Superior temporal gyrus (tissue), 1 donor: ENCODE data around the gene ZNF565.
"Not testable (repeated sequence)": the region's sequence is repeated elsewhere in the genome, so short reads cannot be mapped to it uniquely, and the experiment has no call there.

Source experiments
- DNase-seq: peaks from one replicate; pipeline ENCODE4 v3.0.0-alpha.2; 2016; ENCODE audit errors: extremely low spot score

Gene ZNF565

DNA sequence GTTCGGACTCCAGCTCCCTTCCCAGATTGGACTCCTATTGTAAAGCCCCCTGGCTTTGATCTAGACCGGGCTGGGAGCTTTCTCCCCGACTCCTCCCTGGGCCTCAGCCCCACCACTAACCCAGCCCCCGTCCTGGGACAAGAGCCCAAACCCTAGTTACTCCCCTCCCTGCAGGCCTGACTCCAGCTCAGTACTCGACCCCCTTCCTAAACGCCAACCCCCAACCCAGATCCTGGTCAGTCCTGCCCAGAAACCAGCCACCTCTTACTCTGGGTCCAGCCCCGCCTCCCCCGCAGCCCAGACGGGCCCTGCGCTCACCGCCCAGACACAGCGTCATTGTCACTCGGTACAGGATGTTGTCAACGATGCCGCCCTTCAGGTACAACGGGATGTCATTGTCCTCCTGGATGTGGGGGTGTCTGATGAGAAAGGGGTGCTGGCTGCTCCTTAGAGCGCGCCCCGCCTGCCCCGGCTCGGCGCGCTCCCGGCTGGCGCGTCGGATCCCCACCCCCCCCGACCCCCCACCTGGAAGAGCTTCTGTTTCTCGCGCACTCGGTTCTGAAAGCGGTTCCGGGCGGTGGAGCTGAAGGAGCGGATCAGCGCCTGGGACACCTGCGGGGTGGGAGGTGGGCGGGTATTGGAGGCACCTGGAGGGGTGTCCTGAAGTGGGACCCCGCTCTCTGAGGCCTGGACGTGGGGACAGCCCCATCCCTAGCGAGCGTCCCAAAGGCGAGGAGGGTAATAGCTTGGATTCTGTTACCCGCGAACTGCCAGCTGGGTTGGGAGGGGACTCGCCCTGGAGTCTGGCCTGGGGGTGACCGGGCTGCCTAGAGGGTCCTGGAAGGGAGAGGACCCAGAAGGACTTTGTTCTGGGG is 63.1 kb downstream of the ZNF565 start:
- peak; percentile 4 for DNase-seq

DNA sequence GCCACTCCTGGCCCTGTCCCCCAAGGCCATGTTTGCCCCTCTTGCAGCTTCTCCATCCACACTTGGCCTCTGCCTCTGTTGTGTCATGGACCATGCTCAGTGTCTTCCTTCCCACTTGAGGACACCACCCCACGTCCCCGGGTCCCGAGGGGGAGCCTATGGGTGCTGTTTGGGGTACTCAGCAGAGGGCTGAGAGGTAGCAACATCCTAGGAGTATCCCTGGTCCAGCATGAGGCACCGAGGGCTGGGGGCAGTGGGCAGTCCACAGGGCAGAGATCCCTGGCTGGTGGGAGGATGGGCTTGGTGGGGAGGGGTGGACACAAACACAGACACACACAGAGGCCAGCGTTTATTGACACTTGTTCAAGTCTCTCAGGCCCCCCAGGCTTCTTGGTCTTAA is 63.9 kb downstream of the ZNF565 start:
- peak; percentile 4 for DNase-seq

DNA sequence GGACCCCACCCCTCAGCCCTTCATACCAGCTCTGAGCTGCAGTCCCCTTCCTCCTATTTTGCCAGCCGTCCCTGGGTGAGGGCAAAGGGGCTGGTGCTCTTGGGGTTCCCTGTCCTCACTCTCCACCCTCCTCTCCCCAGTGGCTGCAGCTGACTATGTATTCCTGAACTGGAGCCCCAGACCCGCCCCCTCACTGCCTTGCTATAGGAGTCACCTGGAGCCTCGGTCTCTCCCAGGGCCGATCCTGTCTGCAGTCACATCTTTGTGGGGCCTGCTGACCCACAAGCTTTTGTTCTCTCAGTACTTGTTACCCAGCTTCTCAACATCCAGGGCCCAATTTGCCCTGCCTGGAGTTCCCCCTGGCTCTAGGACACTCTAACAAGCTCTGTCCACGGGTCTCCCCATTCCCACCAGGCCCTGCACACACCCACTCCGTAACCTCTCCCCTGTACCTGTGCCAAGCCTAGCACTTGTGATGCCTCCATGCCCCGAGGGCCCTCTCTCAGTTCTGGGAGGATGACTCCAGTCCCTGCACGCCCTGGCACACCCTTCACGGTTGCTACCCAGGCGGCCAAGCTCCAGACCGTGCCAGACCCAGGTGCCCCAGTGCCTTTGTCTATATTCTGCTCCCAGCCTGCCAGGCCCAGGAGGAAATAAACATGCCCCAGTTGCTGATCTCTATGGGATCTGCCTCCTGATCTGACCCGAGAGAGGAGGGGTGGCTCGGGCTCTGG is 64.6 kb downstream of the ZNF565 start:
- peak; percentile 2 for DNase-seq

DNA sequence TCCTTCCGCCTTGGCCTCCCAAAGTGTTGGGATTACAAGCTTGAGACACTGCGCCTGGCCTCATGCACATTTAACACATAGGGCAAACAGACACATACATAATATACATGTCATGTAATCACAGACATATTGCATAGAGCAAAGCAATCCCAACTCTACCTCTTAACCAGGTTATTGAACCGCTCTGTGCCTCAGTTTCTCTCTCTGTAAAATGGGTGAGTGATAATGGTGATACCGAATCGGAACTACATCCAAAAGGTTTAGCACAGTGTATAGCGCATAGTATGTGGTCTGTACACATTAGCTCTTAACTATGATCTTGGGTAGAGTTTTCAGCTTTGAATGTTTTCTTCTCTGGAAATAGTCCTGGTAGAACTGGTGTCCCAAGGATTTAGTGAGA is 69.8 kb downstream of the ZNF565 start:
- DNase-seq, result no peak

DNA sequence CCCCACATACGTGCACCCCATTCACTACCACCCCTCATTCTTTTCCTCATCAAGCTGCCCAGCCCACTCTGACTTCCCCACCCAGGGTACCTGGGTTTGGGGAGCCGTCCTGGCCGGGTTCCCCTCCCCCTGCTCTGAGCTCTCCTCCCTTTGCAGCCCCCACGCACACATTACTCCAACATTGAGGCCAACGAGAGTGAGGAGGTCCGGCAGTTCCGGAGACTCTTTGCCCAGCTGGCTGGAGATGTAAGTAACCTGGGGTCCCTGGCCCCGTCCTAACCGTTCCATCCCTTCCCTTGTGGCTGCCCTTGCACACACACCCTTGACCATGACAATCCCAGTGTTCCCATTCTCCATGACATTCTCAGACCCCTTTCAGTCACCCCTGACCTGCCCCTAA is 72.0 kb downstream of the ZNF565 start:
- DNase-seq, result no peak

DNA sequence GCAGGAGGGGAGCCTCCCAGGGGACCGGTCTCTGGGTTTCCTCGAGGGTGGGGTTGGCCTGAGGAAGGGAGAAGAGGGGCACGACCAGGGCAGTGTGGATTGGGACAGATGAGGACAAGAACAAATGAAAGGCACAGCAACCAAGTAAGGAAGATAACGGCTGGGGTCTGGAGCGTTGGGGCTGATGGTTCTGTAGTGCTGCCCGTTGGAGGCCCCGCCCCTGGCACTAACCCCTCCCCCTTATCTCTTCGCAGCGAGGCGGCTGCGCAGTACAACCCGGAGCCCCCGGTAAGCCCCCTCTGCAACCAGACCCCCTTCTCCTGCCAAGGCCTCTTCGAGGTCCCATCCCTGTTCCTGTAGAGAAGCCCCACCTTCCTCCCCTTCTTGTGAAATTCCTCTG is 72.4 kb downstream of the ZNF565 start:
- DNase-seq, result no peak

DNA sequence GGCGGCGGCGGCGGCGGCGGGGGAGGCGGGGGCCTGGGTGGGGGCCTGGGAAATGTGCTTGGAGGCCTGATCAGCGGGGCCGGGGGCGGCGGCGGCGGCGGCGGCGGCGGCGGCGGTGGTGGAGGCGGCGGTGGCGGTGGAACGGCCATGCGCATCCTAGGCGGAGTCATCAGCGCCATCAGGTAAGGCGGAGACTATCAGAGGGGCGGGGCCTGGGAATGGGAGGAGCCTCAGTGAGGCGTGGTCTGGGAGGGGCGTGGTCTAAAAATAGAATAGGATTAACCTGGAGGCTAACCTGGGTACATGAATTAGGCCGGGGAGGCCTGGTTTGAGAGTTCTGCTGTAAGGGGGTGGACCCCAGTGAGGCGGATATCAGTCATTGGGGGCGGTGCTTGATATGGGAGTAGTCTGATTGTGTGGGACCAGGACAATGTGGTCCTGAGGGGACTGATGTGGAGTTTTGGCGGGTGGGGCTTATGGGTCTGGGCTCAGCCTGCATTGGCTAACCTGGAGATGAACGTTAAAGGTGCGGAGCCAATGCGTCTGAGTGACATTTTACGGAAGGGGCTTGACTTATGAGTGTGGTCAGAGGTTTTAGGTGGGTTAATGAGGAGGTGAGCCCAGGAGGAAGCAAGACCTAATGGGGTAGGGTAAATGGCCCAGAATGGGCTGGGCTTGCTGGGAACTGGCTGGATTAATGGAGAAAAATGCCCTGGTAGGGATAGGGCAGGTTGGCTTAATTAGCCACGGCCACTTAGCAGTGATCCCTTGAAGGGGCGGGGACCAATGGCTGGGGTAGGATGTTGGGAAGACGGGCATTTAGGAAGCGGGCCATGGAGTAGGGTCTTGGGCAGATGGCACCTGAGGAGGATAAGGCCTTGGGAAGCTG is 73.2 kb downstream of the ZNF565 start:
- peak; percentile 67 for DNase-seq

DNA sequence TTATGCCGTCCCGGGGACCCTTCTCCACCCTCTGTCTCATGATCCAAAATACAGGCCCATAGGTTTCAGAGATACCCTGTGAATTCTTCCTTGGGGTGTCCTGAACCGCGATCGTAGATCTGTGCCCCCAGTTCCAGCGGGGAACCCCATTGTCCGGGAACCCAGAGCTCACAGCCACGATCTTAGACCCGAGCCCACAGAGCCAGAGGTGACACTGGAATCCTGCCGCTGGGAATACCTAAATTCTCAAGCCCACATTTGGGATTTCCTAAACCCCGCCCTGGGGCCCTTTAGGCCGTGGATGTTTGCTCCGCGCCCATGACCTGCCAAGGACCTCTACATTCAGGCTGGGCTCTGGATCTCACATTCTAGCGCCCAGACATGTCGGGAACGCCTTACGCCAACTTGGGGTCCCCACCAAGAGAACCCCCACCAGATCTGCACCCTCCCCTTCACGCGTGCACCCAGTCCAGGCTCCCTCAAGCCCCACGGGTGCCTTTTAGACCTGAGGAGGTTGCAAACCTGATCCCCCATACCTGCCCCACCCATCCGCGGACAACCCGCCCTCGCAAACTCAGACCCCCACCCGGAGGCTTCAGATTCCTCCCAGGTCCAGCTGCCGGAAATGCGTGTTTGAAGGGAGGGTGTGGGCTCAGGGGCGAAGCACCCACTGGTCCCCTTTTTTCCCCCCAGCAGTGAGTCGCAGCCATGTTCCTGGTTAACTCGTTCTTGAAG is 74.0 kb downstream of the ZNF565 start:
- peak; percentile 46 for DNase-seq

DNA sequence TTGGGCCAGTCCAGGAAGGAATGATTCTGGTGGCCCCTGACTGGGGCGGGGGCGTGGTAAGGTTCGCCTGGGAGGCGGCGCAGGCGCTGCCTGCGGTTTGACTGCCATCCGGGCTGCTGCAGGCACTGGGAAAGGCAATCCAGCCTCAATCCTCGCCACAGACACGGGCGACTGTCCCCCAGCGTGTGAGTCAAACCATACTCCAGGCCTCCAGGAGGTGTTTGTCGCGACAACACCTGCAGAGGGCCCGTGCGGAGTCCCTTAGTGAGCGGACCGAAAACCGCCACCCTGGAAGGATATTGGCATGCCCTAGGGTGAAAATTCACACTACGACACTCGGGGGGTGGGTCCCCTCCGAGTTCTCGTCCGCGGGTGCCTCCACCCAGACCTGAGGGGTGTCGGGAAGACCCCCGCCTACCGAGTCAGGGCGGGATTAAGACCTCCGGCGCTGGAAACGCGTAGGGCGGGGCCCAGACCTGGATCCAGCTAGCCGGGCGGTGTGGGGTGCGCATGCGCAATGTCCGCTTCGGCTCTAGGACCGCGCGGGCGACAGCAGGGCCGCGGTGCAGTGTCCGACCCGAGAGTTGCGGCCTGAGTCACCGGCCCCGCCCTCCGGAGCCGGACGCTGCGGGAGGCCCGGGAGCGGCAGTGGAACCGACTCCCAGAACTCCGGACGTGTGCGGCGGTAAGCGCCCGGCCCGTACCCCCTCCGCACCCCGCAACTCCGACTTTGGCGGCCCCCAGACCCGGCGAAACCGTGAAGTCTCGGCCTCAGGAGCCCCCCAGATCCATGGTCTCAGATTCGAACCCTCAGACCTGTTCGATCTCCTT is 74.8 kb downstream of the ZNF565 start, which contains the start of gene CAPNS1:
Gene CAPNS1 (plus strand): TSS at position 594 of the 831 bp plus-strand sequence. CDS start 946 bp downstream, outside the sequence.
- peak; percentile 98 for DNase-seq

DNA sequence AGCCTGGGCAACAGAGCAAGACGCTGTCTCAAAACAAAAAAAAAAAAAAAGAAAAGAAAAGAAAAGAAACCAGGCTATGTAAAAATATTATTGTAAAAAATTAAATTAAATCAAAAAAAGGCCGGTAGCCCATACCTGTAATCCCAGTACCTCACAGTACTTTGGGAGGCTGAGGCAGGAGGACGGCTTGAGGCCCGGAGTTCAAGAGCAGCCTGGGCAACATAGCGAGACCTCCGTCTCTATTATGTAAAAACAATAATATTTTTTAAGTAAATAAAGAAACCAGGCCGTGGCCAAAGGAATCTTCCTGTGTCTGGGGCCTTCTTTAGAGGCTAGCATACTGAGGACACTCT is 75.4 kb downstream of the ZNF565 start:
- no peak for DNase-seq

DNA sequence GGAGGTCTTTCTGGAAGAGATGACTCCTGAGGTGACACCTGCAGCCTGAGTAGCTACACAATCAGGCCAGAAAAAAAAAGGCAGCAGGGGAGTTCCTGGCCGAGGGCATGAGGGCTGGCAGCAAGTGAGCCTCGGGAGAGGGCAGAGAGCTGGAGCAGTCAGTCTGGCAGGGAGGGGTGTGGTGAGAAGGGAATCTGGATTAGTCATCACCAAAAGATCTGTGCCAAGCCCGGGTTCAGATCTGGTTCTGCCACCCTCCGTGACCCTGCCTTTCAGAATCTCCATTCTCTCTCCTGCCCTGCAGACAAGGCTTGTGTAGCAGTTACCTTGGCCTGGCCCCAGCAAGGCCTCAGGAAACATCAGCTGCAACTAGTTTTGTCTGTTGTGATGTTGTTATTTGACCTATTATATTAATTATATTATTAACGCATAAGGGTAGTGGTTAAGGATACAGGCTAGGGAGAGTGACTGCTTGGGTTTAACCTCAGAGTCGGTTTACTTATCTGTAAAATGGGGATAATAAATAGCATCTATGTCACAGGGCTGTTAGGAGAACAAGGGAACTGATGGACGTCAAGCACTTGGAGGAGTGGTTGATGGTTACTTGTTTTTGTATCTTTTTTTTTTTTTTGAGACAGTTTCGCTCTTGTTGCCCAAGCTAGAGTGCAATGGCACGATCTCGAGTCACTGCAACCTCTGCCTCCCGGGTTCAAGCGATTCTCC is 77.3 kb downstream of the ZNF565 start:
- DNase-seq, result no peak

DNA sequence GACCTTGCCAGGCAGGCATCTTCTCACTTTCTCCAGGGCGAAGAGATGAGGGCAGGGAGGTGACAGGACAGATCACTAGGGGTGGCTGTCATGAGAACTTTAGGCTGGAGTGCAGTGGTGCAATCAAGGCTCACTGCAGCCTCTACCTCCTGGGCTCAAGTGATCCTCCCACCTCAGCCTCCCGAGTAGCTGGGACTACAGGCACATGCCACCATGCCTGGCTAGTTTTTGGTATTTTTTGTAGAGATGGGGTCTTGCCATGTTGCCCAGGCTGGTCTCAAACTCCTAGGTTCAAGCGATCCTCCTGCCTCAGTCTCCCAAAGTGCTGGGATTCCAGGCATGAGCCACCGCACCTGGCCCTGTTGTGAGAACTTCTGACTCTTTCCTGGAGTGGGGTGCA is 79.6 kb downstream of the ZNF565 start:
- not testable (repeated sequence) for DNase-seq
